Stimulated activated CD4-positive, alpha-beta T cell treated with anti-CD3 and anti-CD28 coated beads, Interleukin-2, amount 100 ng/mL, for 24 hours (primary cell): Measurements from ENCODE around the gene VAMP4.
"Not testable (repeated sequence)": the region's sequence is repeated elsewhere in the genome, so short reads cannot be mapped to it uniquely, and the experiment has no call there.

Experiments used
- DNase-seq, 2 donors: peaks; one replicate each; pipeline ENCODE4 v3.0.0-alpha.2; 2020

VAMP4 gene

GRCh38 chr1:171748651-171749050 is 6.8 kb upstream of the VAMP4 start:
- DNase-seq = no peak

GRCh38 chr1:171744986-171745385 is 3.1 kb upstream of the VAMP4 start:
- no peak for DNase-seq

- DNase-seq = no peak
Observed at GRCh38 chr1:171743081-171743870, 1.4 kb upstream of the VAMP4 start.

- DNase-seq = peak; percentile 25 to 39
Observed at GRCh38 chr1:171742577-171742922, 685 bp upstream of the VAMP4 start.

GRCh38 chr1:171740987-171741871 is 636 bp downstream of the VAMP4 start:
- DNase-seq = peak; percentile 40 to 51

- DNase-seq = no peak
Observed at GRCh38 chr1:171740356-171740863, 1.5 kb downstream of the VAMP4 start.

- no peak for DNase-seq
Observed at GRCh38 chr1:171739656-171740055, 2.2 kb downstream of the VAMP4 start.

- DNase-seq = no peak
Observed at GRCh38 chr1:171738911-171739310, 3.0 kb downstream of the VAMP4 start.

- no peak for DNase-seq
Observed at GRCh38 chr1:171736196-171736595, 5.7 kb downstream of the VAMP4 start.

- DNase-seq = no peak
Observed at GRCh38 chr1:171730052-171730451, 11.8 kb downstream of the VAMP4 start.

GRCh38 chr1:171727778-171728177 is 14.1 kb downstream of the VAMP4 start:
- no peak for DNase-seq

GRCh38 chr1:171723180-171723579 is 18.7 kb downstream of the VAMP4 start:
- not testable (repeated sequence) for DNase-seq

- DNase-seq = no peak
Observed at GRCh38 chr1:171718848-171719247, 23.0 kb downstream of the VAMP4 start.

GRCh38 chr1:171718216-171718615 is 23.6 kb downstream of the VAMP4 start:
- DNase-seq = no peak

- no peak for DNase-seq
Observed at GRCh38 chr1:171717062-171717718, 24.7 kb downstream of the VAMP4 start.

- DNase-seq = no peak
Observed at GRCh38 chr1:171716616-171717015, 25.2 kb downstream of the VAMP4 start.

- DNase-seq = no peak
Observed at GRCh38 chr1:171715813-171716251, 26.0 kb downstream of the VAMP4 start.

- no peak for DNase-seq
Observed at GRCh38 chr1:171712341-171712740, 29.5 kb downstream of the VAMP4 start.

GRCh38 chr1:171711643-171712042 is 30.2 kb downstream of the VAMP4 start:
- no peak for DNase-seq

- DNase-seq = no peak
Observed at GRCh38 chr1:171707583-171707982, 34.3 kb downstream of the VAMP4 start.

- no peak for DNase-seq
Observed at GRCh38 chr1:171702598-171702997, 39.3 kb downstream of the VAMP4 start.

GRCh38 chr1:171699531-171699930 is 42.3 kb downstream of the VAMP4 start:
- no peak for DNase-seq

GRCh38 chr1:171695772-171696171 is 46.1 kb downstream of the VAMP4 start:
- DNase-seq = not testable (repeated sequence)
